Uterus (tissue), 4 donors: Measurements from ENCODE around the gene TSKU. TPM values are rescaled to one million over a fixed set of nuclear protein-coding genes. Genes with fewer than 3 reads are reported as not detected.

Source experiments
- DNase-seq, 2 donors: peaks; one replicate each; pipeline ENCODE4 v3.0.0-alpha.2; 2019 to 2020
- H3K27ac ChIP-seq, 2 donors: fragments of 200-600 bp; sonication (generic); 1 replicate in 1 of 2; 2 replicates in 1 of 2; pipeline ENCODE4 v1.5.1; 2016 to 2018
- H3K27me3 ChIP-seq, 2 donors: fragments of 200-600 bp; sonication (generic); one replicate each; pipeline ENCODE4 v1.5.1; 2018 to 2019; ENCODE audit warnings: control low read depth in 1 of 2
- H3K36me3 ChIP-seq, 2 donors: fragments of 200-600 bp; sonication (generic); one replicate each; pipeline ENCODE4 v1.5.1; 2019; ENCODE audit warnings: control low read depth in 1 of 2
- H3K4me1 ChIP-seq, 2 donors: fragments of 200-600 bp; sonication (generic); one replicate each; pipeline ENCODE4 v1.5.1; 2018 to 2019; ENCODE audit warnings: control low read depth in 1 of 2
- H3K4me3 ChIP-seq, 2 donors: fragments of 200-600 bp; sonication (generic); 1 replicate in 1 of 2; 2 replicates in 1 of 2; pipeline ENCODE4 v1.5.1; 2018 to 2019; ENCODE audit warnings: mild to moderate bottlenecking in 1 of 2
- H3K9me3 ChIP-seq, 2 donors: fragments of 200-600 bp; sonication (generic); one replicate each; pipeline ENCODE4 v1.5.1; 2019; ENCODE audit warnings: control low read depth in 1 of 2
- POLR2A ChIP-seq, 2 donors: fragments of 450-650 bp; IDR thresholded peaks; one replicate each; pipeline ENCODE4 v1.6.1; 2016; ENCODE audit warnings: antibody characterized with exemption in 2 of 2, mild to moderate bottlenecking in 1 of 2, moderate library complexity in 1 of 2
- intact Hi-C: fragments of 100-400 bp; cut with DNase I; formaldehyde crosslinking; loops from one replicate; pipeline ENCODE4 v1.15.1; 2023; ENCODE audit warnings: low total_unique reads
- total RNA-seq, 4 donors: library from RNA; depleted of rRNA in 3 of 4; stranded (reverse); fragments of >200 nt in 3 of 4; gene quantifications; one replicate each; pipeline versions ENCODE4 v1.1.0 to v1.2.4, GENCODE V29; 2014 to 2023
- TF ChIP-seq, protein P1 (sequence below), 4 experiments: fragments of 200-600 bp in 2 of 4; fragments of 450-650 bp in 2 of 4; sonication (generic) in 2 of 4; IDR thresholded peaks; one replicate each; pipeline ENCODE4 v1.5.1; 2016 to 2019; ENCODE audit warnings: antibody characterized with exemption in 4 of 4, mild to moderate bottlenecking in 2 of 4, moderate library complexity in 1 of 4
- donor health status: DM: yes; HTN: yes; CAD: no.

TSKU gene
- total RNA-seq, 4 donors from 2014 or later: 19.4 to 108 (median 27.4) TPM

- Histone ChIP-seq H3K36me3 (no peaks in the 10 kb centered on the region), H3K9me3 (no peaks in the 10 kb centered on the region), H3K27me3 (no peaks in the 10 kb centered on the region), H3K27ac (peak overlapping the region; percentile 82 to 84), H3K4me3 (no peak overlapping the region), H3K4me1 (peaks cover 32 to 37% of the 10 kb centered on the region in 2 donors)
- intact Hi-C loops: no loop called here
- TF ChIP-seq, protein P1, sequence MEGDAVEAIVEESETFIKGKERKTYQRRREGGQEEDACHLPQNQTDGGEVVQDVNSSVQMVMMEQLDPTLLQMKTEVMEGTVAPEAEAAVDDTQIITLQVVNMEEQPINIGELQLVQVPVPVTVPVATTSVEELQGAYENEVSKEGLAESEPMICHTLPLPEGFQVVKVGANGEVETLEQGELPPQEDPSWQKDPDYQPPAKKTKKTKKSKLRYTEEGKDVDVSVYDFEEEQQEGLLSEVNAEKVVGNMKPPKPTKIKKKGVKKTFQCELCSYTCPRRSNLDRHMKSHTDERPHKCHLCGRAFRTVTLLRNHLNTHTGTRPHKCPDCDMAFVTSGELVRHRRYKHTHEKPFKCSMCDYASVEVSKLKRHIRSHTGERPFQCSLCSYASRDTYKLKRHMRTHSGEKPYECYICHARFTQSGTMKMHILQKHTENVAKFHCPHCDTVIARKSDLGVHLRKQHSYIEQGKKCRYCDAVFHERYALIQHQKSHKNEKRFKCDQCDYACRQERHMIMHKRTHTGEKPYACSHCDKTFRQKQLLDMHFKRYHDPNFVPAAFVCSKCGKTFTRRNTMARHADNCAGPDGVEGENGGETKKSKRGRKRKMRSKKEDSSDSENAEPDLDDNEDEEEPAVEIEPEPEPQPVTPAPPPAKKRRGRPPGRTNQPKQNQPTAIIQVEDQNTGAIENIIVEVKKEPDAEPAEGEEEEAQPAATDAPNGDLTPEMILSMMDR (IDR thresholded peaks at IDR 0.05): peak in 1 of 4 experiments; percentile 13
- TF ChIP-seq POLR2A (IDR thresholded peaks at IDR 0.05): no peak
- DNase-seq: no peak
Observed at GRCh38 chr11:76772783-76773106, 10.4 kb upstream of the TSKU start.

GRCh38 chr11:76773921-76774361 lies 9.2 kb upstream of the TSKU start:
- Histone ChIP-seq H3K9me3 (no peaks in the 10 kb centered on the region), H3K4me3 (no peak overlapping the region), H3K4me1 (peaks cover 22 to 27% of the 10 kb centered on the region in 2 donors), H3K27ac (peak overlapping the region; percentile 82 to 84), H3K36me3 (no peaks in the 10 kb centered on the region), H3K27me3 (no peaks in the 10 kb centered on the region)
- intact Hi-C loops: no loop called here
- DNase-seq: peak; percentile 68 to 79
- TF ChIP-seq, protein P1 (IDR thresholded peaks at IDR 0.05): no peak
- no peak for TF ChIP-seq POLR2A (IDR thresholded peaks at IDR 0.05)

DNA sequence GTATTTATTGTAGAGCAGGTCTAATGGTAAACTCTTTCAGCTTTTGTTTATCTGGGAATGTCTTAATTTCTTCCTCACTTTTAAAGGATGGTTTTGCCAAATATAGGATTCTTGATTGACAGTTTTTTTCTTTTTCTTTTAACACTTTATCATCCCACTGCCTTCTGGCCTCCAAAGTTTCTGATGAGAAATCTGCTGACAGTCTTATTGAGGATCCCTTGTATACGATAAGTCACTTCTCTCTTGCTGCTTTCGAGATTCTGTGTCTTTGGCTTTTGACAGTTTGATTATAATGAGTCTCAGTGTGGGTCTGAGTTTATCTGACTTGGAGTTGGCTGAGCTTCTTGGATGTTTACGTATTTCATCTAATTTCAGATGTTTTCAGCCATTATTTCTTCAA lies 6.7 kb upstream of the TSKU start:
- no peaks in the 10 kb centered on the region for H3K36me3 ChIP-seq
- no peak for DNase-seq
- TF ChIP-seq POLR2A (IDR thresholded peaks at IDR 0.05): no peak
- TF ChIP-seq, protein P1 (IDR thresholded peaks at IDR 0.05): no peak
- peaks cover 18 to 22% of the 10 kb centered on the region in 2 donors for H3K4me1 ChIP-seq
- no peaks in the 10 kb centered on the region for H3K9me3 ChIP-seq
- H3K27ac ChIP-seq: no peak overlapping the region
- intact Hi-C loops: no loop called here
- no peak overlapping the region for H3K4me3 ChIP-seq
- no peaks in the 10 kb centered on the region for H3K27me3 ChIP-seq

GRCh38 chr11:76777305-76777704 lies 5.9 kb upstream of the TSKU start:
- Histone ChIP-seq H3K9me3 (no peaks in the 10 kb centered on the region), H3K27me3 (no peaks in the 10 kb centered on the region), H3K27ac (no peak overlapping the region), H3K4me3 (no peak overlapping the region), H3K36me3 (no peaks in the 10 kb centered on the region), H3K4me1 (peaks cover 10 to 14% of the 10 kb centered on the region in 2 donors)
- no peak for DNase-seq
- TF ChIP-seq, protein P1 (IDR thresholded peaks at IDR 0.05): no peak
- no peak for TF ChIP-seq POLR2A (IDR thresholded peaks at IDR 0.05)
- intact Hi-C loops: no loop called here

DNA sequence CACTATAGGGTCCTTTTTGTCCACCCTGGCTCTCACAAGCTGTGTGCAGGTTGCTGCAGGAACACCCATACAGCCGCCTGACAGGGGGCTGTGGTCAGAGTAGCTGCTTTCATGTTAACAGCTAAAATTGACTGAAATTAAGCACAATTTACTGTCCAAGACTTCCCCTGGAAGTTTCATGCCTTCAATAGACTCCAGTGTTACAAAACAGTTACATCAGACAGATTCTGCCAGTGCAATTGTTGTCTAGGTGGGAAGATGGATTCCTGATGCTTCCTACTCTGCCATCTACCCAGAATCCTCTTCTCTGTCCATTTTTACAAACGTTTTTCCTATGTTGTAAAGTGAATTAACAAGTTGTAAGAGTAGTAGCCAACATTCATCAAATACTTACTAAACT lies 5.3 kb upstream of the TSKU start:
- Histone ChIP-seq H3K27me3 (no peaks in the 10 kb centered on the region), H3K4me1 (peaks cover 8 to 14% of the 10 kb centered on the region in 2 donors), H3K36me3 (no peaks in the 10 kb centered on the region), H3K9me3 (no peaks in the 10 kb centered on the region), H3K4me3 (no peak overlapping the region), H3K27ac (no peak overlapping the region)
- no peak for TF ChIP-seq POLR2A (IDR thresholded peaks at IDR 0.05)
- TF ChIP-seq, protein P1 (IDR thresholded peaks at IDR 0.05): no peak
- intact Hi-C loops: no loop called here
- no peak for DNase-seq
